Body of pancreas (tissue), 4 donors: ENCODE data around the gene ZDHHC5.
"Not testable (repeated sequence)": the region's sequence is repeated elsewhere in the genome, so short reads cannot be mapped to it uniquely, and the experiment has no call there.

Experiments
- POLR2A ChIP-seq, 3 donors: fragments of 450-650 bp; IDR thresholded peaks; one replicate each; pipeline ENCODE4 v1.6.1; 2016; ENCODE audit warnings: antibody characterized with exemption in 3 of 3, mild to moderate bottlenecking in 2 of 3
- TF ChIP-seq, protein P1 (sequence below), 7 experiments: fragments of 450-650 bp in 4 of 7; fragments of 200-600 bp in 3 of 7; sonication (generic) in 3 of 7; IDR thresholded peaks; one replicate each; pipeline ENCODE4 v1.5.1; 2016 to 2019; ENCODE audit warnings: antibody characterized with exemption in 7 of 7

DNA sequence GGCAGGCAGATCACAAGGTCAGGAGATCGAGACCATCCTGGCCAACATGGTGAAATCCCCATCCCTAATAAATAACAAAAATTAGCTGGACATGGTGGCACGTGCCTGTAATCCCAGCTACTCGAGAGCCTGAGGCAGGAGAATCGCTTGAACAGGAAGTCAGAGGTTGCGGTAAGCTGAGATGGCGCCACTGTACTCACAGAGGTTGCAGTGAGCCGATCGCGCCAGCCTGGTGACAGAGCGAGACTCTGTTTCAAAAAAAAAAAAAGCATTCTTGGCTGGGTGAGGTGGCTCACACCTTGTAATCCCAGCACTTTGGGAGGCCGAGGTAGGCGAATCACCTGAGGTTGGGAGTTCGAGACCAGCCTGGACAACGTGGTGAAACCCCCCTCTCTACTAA is 15.7 kb upstream of the ZDHHC5 start:
- TF ChIP-seq, protein P1, sequence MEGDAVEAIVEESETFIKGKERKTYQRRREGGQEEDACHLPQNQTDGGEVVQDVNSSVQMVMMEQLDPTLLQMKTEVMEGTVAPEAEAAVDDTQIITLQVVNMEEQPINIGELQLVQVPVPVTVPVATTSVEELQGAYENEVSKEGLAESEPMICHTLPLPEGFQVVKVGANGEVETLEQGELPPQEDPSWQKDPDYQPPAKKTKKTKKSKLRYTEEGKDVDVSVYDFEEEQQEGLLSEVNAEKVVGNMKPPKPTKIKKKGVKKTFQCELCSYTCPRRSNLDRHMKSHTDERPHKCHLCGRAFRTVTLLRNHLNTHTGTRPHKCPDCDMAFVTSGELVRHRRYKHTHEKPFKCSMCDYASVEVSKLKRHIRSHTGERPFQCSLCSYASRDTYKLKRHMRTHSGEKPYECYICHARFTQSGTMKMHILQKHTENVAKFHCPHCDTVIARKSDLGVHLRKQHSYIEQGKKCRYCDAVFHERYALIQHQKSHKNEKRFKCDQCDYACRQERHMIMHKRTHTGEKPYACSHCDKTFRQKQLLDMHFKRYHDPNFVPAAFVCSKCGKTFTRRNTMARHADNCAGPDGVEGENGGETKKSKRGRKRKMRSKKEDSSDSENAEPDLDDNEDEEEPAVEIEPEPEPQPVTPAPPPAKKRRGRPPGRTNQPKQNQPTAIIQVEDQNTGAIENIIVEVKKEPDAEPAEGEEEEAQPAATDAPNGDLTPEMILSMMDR (IDR thresholded peaks at IDR 0.05) = not testable (repeated sequence)
- not testable (repeated sequence) for TF ChIP-seq POLR2A (IDR thresholded peaks at IDR 0.05)
